GM12801 (cell line): Measurements from ENCODE around the gene CDH11.

ENCODE experiments used
- TF ChIP-seq, protein P1 (sequence below): IDR thresholded peaks from one replicate; pipeline ENCODE4 v1.5.1; 2011; ENCODE audit warnings: control low read depth; ENCODE audit not compliant: insufficient read length; ENCODE audit errors: extremely low read depth

Gene CDH11

DNA sequence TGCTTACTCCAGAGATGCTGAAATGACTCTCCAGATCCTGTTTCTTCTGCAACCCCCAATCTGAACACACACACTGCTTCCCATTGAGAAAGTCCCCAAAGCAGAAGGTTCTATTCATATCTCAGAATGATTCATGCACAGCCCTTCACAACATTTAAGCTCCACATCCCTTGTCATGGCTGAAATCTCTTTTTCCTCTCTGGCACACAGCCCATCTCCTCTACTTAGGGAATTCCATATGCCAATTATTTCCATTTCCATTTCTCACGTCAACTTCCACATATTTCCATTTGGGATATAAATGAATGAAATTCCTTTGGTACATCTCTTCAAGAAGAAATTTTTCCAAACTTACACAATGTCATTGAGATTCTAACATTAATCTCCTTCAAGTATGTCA is 119.6 kb downstream of the CDH11 start:
- TF ChIP-seq, protein P1, sequence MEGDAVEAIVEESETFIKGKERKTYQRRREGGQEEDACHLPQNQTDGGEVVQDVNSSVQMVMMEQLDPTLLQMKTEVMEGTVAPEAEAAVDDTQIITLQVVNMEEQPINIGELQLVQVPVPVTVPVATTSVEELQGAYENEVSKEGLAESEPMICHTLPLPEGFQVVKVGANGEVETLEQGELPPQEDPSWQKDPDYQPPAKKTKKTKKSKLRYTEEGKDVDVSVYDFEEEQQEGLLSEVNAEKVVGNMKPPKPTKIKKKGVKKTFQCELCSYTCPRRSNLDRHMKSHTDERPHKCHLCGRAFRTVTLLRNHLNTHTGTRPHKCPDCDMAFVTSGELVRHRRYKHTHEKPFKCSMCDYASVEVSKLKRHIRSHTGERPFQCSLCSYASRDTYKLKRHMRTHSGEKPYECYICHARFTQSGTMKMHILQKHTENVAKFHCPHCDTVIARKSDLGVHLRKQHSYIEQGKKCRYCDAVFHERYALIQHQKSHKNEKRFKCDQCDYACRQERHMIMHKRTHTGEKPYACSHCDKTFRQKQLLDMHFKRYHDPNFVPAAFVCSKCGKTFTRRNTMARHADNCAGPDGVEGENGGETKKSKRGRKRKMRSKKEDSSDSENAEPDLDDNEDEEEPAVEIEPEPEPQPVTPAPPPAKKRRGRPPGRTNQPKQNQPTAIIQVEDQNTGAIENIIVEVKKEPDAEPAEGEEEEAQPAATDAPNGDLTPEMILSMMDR, result no peak

DNA sequence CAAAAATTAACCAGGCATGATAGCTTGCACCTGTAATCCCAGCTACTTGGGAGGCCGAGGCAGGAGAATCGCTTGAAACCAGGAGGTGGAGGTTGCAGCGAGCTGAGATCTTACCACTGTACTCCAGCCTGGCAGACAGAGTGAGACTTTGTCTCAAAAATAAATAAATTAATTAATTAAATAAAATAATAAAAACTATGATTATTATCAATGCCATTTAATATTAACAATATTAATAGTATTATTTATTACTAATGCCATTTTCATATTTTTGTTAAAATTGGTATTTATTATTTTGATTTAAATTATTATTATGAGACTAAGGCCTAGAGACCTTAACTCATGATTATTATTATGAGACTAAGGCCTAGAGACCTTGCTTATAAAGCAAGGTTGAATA is 121.2 kb downstream of the CDH11 start:
- TF ChIP-seq, protein P1, result no peak

DNA sequence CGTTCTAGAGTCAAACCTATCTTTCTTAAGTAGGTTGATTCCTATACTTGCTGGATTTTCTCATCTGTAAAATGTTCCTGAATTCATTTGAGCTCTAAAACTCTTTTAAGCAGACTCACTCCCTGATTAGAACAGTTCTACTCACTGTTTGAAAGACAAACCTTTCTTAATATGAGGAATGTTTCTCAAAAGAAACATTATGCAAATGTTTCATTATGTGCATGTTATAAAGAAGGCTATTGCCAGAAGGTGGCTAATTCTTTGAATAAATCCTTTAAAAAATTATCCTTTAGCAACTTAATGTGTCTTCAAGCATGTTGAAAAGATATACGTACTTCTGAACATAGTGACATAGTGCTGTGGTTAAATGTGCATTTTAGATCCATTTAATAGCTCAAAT is 124.1 kb downstream of the CDH11 start:
- TF ChIP-seq, protein P1, result no peak

DNA sequence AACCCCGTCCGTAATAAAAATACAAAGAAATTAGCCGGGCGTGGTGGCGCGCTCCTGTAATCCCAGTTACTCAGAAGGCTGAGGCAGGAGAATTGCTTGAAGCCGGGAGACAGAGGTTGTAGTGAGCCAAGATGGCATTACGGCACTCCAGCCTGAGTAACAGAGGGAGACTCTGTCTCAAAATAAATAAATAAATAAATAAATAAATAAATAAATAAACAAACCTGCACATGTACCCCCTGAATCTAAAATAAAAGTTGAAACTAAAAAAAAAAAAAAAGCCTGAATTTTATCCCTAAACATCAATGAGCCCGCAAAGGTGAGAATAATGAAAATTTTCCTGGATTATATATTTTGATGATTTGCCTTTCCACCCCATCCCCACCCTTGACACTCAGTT is 124.7 kb downstream of the CDH11 start:
- TF ChIP-seq, protein P1, result no peak

GRCh38 chr16:64996641-64997040 is 125.2 kb downstream of the CDH11 start:
- TF ChIP-seq, protein P1, result no peak

DNA sequence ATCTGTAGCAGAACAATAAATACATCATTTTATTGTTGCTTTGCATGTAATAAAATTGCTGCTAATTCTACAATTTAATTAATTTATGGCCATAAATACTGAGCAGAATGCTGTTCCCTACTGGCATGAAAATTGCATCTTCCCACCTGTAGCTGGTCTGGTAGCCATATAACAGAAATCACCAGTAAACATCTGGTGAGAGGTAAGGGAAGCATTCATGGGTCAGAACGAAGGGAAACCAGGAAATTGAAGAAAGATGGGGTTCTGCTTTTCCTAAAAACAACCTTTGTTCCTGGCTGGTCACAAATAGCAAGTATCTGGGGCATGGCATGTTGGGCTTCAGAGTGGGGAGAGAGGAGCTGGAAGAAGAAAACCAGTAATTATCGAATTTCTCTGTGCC is 128.4 kb downstream of the CDH11 start:
- TF ChIP-seq, protein P1, result no peak

- TF ChIP-seq, protein P1, result no peak
Observed at GRCh38 chr16:64991001-64991400, 130.9 kb downstream of the CDH11 start.

DNA sequence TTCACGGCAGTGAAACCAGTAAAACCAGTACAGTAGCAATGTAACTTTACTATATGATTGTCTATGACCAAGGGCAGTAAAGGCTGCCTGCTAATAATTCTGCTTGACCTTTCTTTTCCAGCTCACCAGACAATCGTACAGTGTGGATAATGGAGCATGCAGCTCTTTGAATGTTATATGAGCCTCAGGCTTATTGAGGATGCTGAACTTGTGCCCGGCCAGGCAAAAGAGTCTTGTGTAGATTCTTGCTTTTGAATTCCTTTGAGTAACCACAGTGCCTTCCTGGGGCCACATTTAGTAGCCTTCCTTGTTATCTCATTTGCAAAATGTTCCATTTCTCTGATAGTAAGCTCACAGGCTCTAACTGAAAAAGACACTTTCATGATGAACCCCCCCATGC is 131.8 kb downstream of the CDH11 start:
- TF ChIP-seq, protein P1, result no peak
